ENCODE results near the gene FGFR2. TPM values are rescaled to one million over a fixed set of nuclear protein-coding genes. Genes with fewer than 3 reads are reported as not detected.

Gene FGFR2
- total and polyA plus RNA-seq, 2 experiments from 2014 or later: 41.3 to 90.4 TPM

- Histone ChIP-seq H3K79me2 (no peaks in the 10 kb centered on the region), H3K4me3 (no peak overlapping the region), H3K27ac (peak overlapping the region; percentile 71), H3K4me1 (ENCODE audit: insufficient read depth) (peaks cover 35% of the 10 kb centered on the region), H3K27me3 (no peaks in the 10 kb centered on the region), H3K9me3 (ENCODE audit: low read depth) (no peaks in the 10 kb centered on the region), H2AFZ (peak overlapping the region; percentile 4), H3K4me2 (peak overlapping the region; percentile 74), H3K36me3 (replicated peaks; ENCODE audit: insufficient read depth, low read depth) (no peaks in the 10 kb centered on the region), H4K20me1 (ENCODE audit: insufficient read depth, poor library complexity, severe bottlenecking) (no peaks in the 10 kb centered on the region), H3K9me2 (replicated peaks; ENCODE audit: insufficient read depth) (no peaks in the 10 kb centered on the region)
- peak; percentile 43 for DNase-seq (ENCODE audit: low spot score)
- TF ChIP-seq EZH2 (IDR thresholded peaks at IDR 0.05; ENCODE audit: borderline replicate concordance) (no peak), EZH2phosphoT487 (IDR thresholded peaks at IDR 0.05; ENCODE audit: low read depth, severe bottlenecking, unreplicated experiment) (no peak), CTCF (IDR thresholded peaks at IDR 0.05; ENCODE audit: poor library complexity) (no peak)
- 27% methylated on average over 15 of the region's 15 CpGs for WGBS (ENCODE audit: low lambda C conversion rate, missing lambda C conversion rate)
These were observed 29.8 kb upstream of the FGFR2 start for GRCh38 chr10:121627876-121628581.

GRCh38 chr10:121624836-121625486 is 26.7 kb upstream of the FGFR2 start:
- peak overlapping the region; percentile 16 for H2AFZ ChIP-seq
- peak overlapping the region; percentile 60 for H3K4me2 ChIP-seq
- H3K4me1 ChIP-seq (ENCODE audit: insufficient read depth): peaks cover 26% of the 10 kb centered on the region
- no peaks in the 10 kb centered on the region for H3K9me3 ChIP-seq (ENCODE audit: low read depth)
- H3K79me2 ChIP-seq: no peaks in the 10 kb centered on the region
- no peak for TF ChIP-seq EZH2phosphoT487 (IDR thresholded peaks at IDR 0.05; ENCODE audit: low read depth, severe bottlenecking, unreplicated experiment)
- no peak for TF ChIP-seq CTCF (IDR thresholded peaks at IDR 0.05; ENCODE audit: poor library complexity)
- no peak for TF ChIP-seq EZH2 (IDR thresholded peaks at IDR 0.05; ENCODE audit: borderline replicate concordance)
- no peaks in the 10 kb centered on the region for H3K9me2 ChIP-seq (replicated peaks; ENCODE audit: insufficient read depth)
- H3K27ac ChIP-seq: peak overlapping the region; percentile 21
- H3K27me3 ChIP-seq: no peaks in the 10 kb centered on the region
- no peaks in the 10 kb centered on the region for H3K36me3 ChIP-seq (replicated peaks; ENCODE audit: insufficient read depth, low read depth)
- no peak overlapping the region for H3K4me3 ChIP-seq
- H4K20me1 ChIP-seq (ENCODE audit: insufficient read depth, poor library complexity, severe bottlenecking): no peaks in the 10 kb centered on the region
- no peak for DNase-seq (ENCODE audit: low spot score)
- 22% methylated on average over 11 of the region's 11 CpGs for WGBS (ENCODE audit: low lambda C conversion rate, missing lambda C conversion rate)

- Histone ChIP-seq H2AFZ (no peak overlapping the region), H3K79me2 (no peaks in the 10 kb centered on the region), H3K9me3 (ENCODE audit: low read depth) (no peaks in the 10 kb centered on the region), H3K27me3 (no peaks in the 10 kb centered on the region), H3K4me3 (no peak overlapping the region), H3K4me2 (no peak overlapping the region), H3K36me3 (replicated peaks; ENCODE audit: insufficient read depth, low read depth) (no peaks in the 10 kb centered on the region), H3K27ac (no peak overlapping the region), H3K4me1 (ENCODE audit: insufficient read depth) (peaks cover 16% of the 10 kb centered on the region), H3K9me2 (replicated peaks; ENCODE audit: insufficient read depth) (no peaks in the 10 kb centered on the region), H4K20me1 (ENCODE audit: insufficient read depth, poor library complexity, severe bottlenecking) (no peaks in the 10 kb centered on the region)
- TF ChIP-seq EZH2phosphoT487 (IDR thresholded peaks at IDR 0.05; ENCODE audit: low read depth, severe bottlenecking, unreplicated experiment) (no peak), CTCF (IDR thresholded peaks at IDR 0.05; ENCODE audit: poor library complexity) (no peak), EZH2 (IDR thresholded peaks at IDR 0.05; ENCODE audit: borderline replicate concordance) (no peak)
- 95% methylated on average over 2 of the region's 2 CpGs for WGBS (ENCODE audit: low lambda C conversion rate, missing lambda C conversion rate)
- DNase-seq (ENCODE audit: low spot score): no peak
These were observed 20.7 kb upstream of the FGFR2 start for GRCh38 chr10:121618906-121619305.
